ENCODE data around the gene ZBTB34.

The ZBTB34 gene

GRCh38 chr9:126851286-126851880, 9.1 kb upstream of the ZBTB34 start (continued):
- TF ChIP-seq ZNF488 (tag by site-specific recombination; IDR thresholded peaks at IDR 0.05): no peak
- no peak for TF ChIP-seq ZIC2 (tag by site-specific recombination; IDR thresholded peaks at IDR 0.05)
- TF ChIP-seq ZNF548 (tag by site-specific recombination; IDR thresholded peaks at IDR 0.05): no peak
- no peak for TF ChIP-seq ZNF37A (tag by site-specific recombination; IDR thresholded peaks at IDR 0.05)
- no peak for TF ChIP-seq ZNF510 (tag by site-specific recombination; IDR thresholded peaks at IDR 0.05; ENCODE audit: insufficient replicate concordance)
- TF ChIP-seq ZNF830 (tag by site-specific recombination; IDR thresholded peaks at IDR 0.05; ENCODE audit: low read depth): no peak
- TF ChIP-seq GFI1B (tag by site-specific recombination; IDR thresholded peaks at IDR 0.05): no peak
- TF ChIP-seq ZSCAN4 (tag by site-specific recombination; IDR thresholded peaks at IDR 0.05): no peak
- no peak for TF ChIP-seq TRIM28 (IDR thresholded peaks at IDR 0.05; ENCODE audit: borderline replicate concordance, low read length)

GRCh38 chr9:126852086-126852688, 8.3 kb upstream of the ZBTB34 start:
- TF ChIP-seq ZNF670 (tag by site-specific recombination; IDR thresholded peaks at IDR 0.05; ENCODE audit: low read depth) (no peak), ZNF623 (tag by site-specific recombination; IDR thresholded peaks at IDR 0.05) (no peak), ZSCAN23 (tag by site-specific recombination; IDR thresholded peaks at IDR 0.05) (no peak)
- H3K9me3 ChIP-seq (ENCODE audit: control insufficient read depth, insufficient read depth, low read depth, low read length): no peaks in the 10 kb centered on the region
- no peaks in the 10 kb centered on the region for H3K36me3 ChIP-seq (ENCODE audit: control insufficient read depth in 2 of 2, insufficient read depth in 1 of 2, low read length in 2 of 2)
- no peak overlapping the region for H3K4me3 ChIP-seq (ENCODE audit: low read depth, low read length)
- no peak overlapping the region for H3K27ac ChIP-seq (ENCODE audit: extremely low read depth, low read depth, low read length)
- ChIA-PET POLR2A (interaction anchor here (1.0 to 1.1 kb wide), 2 partner anchors 47 to 1611 kb away, joined by 3 to 4 read pairs; partner anchors contain the start of gene HSPA5), CTCF (interaction anchor here (0.6 kb wide), 1 partner anchor 586 kb away, joined by 5 read pairs; no protein-coding TSS in a partner anchor)
- no peaks in the 10 kb centered on the region for H3K4me1 ChIP-seq (ENCODE audit: control insufficient read depth, insufficient read depth, low read length)

GRCh38 chr9:126853667-126854066, 6.8 kb upstream of the ZBTB34 start:
- ChIA-PET POLR2A (no interaction called here), CTCF (no interaction called here)
- H3K4me1 ChIP-seq (ENCODE audit: control insufficient read depth, insufficient read depth, low read length): no peaks in the 10 kb centered on the region
- no peak overlapping the region for H3K27ac ChIP-seq (ENCODE audit: extremely low read depth, low read depth, low read length)
- TF ChIP-seq ZNF211 (tag by site-specific recombination; IDR thresholded peaks at IDR 0.05; ENCODE audit: low read depth) (no peak), ZNF660 (tag by site-specific recombination; IDR thresholded peaks at IDR 0.05) (0 out of 2 replicates have a peak, but pooled peaks have one; percentile 36)
- no peaks in the 10 kb centered on the region for H3K36me3 ChIP-seq (ENCODE audit: control insufficient read depth in 2 of 2, insufficient read depth in 1 of 2, low read length in 2 of 2)
- no peaks in the 10 kb centered on the region for H3K9me3 ChIP-seq (ENCODE audit: control insufficient read depth, insufficient read depth, low read depth, low read length)
- no peak overlapping the region for H3K4me3 ChIP-seq (ENCODE audit: low read depth, low read length)

- ChIA-PET POLR2A (no interaction called here), CTCF (no interaction called here)
- no peak for TF ChIP-seq BCL11A (tag by site-specific recombination; IDR thresholded peaks at IDR 0.05; ENCODE audit: low read depth)
- TF ChIP-seq ZNF777 (tag by site-specific recombination; IDR thresholded peaks at IDR 0.05; ENCODE audit: borderline replicate concordance): no peak
- H3K9me3 ChIP-seq (ENCODE audit: control insufficient read depth, insufficient read depth, low read depth, low read length): no peaks in the 10 kb centered on the region
- H3K4me3 ChIP-seq (ENCODE audit: low read depth, low read length): no peak overlapping the region
- no peaks in the 10 kb centered on the region for H3K36me3 ChIP-seq (ENCODE audit: control insufficient read depth in 2 of 2, insufficient read depth in 1 of 2, low read length in 2 of 2)
- no peak overlapping the region for H3K27ac ChIP-seq (ENCODE audit: extremely low read depth, low read depth, low read length)
- no peaks in the 10 kb centered on the region for H3K4me1 ChIP-seq (ENCODE audit: control insufficient read depth, insufficient read depth, low read length)
These were observed 5.7 kb upstream of the ZBTB34 start for GRCh38 chr9:126854734-126855133.

All from HEK293 (cell line).